NB4 (cell line): ENCODE results near the gene ACACA.

ENCODE experiments used
- MYC ChIP-seq: IDR thresholded peaks from 2 replicates; pipeline ENCODE4 v1.6.1; 2011; ENCODE audit warnings: low read depth, low read length
- POLR2A ChIP-seq: IDR thresholded peaks from 2 replicates; pipeline ENCODE4 v1.6.1; 2011; ENCODE audit warnings: mild to moderate bottlenecking; ENCODE audit not compliant: insufficient read length; ENCODE audit errors: extremely low read depth
- TF ChIP-seq, protein P1 (sequence below): IDR thresholded peaks from one replicate; pipeline ENCODE4 v1.5.1; 2012; ENCODE audit warnings: low read depth, low read length

DNA sequence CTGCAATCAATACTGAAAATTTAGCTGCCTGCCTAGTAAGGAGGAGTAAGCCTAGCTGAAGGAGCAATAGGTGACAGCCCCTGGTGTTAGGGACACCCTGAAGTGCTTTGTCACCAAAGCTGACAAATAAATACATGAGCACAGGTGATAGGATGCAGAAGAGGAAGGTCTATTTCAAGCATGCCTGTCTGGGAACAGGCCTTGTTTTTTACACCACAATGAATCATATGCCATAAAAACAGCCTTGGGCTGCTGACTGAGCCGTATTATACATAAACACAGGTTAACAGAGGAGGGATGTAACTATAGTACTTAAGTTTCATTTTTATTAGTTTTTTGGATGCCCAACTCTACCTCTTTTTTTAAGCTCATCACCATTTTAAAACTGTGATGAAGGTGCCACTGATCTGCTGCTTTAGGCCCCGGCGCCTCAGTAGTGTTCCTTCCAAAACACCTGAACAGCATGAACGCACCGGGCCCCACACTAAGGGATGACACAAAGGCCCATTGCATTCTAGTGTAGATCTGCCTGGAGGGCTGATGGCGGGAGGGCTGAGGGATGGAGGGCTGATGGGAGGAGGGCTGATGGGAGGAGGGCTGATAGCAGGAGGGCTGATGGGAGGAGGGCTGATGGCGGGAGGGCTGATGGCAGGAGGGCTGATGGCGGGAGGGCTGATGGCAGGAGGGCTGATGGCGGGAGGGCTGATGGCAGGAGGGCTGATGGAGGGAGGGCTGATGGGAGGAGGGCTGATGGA is 307.5 kb downstream of the ACACA start:
- TF ChIP-seq, protein P1, sequence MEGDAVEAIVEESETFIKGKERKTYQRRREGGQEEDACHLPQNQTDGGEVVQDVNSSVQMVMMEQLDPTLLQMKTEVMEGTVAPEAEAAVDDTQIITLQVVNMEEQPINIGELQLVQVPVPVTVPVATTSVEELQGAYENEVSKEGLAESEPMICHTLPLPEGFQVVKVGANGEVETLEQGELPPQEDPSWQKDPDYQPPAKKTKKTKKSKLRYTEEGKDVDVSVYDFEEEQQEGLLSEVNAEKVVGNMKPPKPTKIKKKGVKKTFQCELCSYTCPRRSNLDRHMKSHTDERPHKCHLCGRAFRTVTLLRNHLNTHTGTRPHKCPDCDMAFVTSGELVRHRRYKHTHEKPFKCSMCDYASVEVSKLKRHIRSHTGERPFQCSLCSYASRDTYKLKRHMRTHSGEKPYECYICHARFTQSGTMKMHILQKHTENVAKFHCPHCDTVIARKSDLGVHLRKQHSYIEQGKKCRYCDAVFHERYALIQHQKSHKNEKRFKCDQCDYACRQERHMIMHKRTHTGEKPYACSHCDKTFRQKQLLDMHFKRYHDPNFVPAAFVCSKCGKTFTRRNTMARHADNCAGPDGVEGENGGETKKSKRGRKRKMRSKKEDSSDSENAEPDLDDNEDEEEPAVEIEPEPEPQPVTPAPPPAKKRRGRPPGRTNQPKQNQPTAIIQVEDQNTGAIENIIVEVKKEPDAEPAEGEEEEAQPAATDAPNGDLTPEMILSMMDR, result no peak
- no peak for TF ChIP-seq POLR2A
- no peak for TF ChIP-seq MYC
